Measurements from ENCODE around the gene E2F4. TPM values are rescaled to one million over a fixed set of nuclear protein-coding genes. Genes with fewer than 3 reads are reported as not detected.

Gene E2F4
- total and polyA plus RNA-seq, 9 of the 15 experiments (the other 6 are each of a cell fraction or from before 2014, with no cell fraction given): 9.7 to 139 (median 106) TPM

- in situ Hi-C loops (cut with MboI): no loop called here
- ATAC-seq (peak; percentile 97), FAIRE-seq (peak; percentile 68), DNase-seq (ENCODE audit: extremely low read depth in 1 of 4, low spot score in 3 of 4) (peak; percentile 90 to 100 (median 98))
- H2AFZ ChIP-seq (ENCODE audit: low read depth, low read length): no peak overlapping the region
- TSS peak; percentile 10 for BruUV-seq (replicated peaks)
- 70% methylated on average over 22 of the region's 50 CpGs for WGBS (ENCODE audit: insufficient coverage, low coverage, missing lambda C conversion rate)
- no peaks in the 10 kb centered on the region for H3K27me3 ChIP-seq (ENCODE audit: control insufficient read depth in 2 of 2, insufficient read depth in 2 of 2, low read length in 2 of 2)
- no peaks in the 10 kb centered on the region for H3K9me3 ChIP-seq (replicated peaks; ENCODE audit: control insufficient read depth, insufficient read depth, low read depth, low read length)
- peak overlapping the region; percentile 48 for H3K4me2 ChIP-seq (ENCODE audit: insufficient read depth, low read length)
- H3K4me1 ChIP-seq (replicated peaks in 1 of 2; ENCODE audit: control insufficient read depth in 2 of 2, insufficient read depth in 2 of 2, low read length in 2 of 2): peaks cover 28 to 41% of the 10 kb centered on the region in 2 experiments
- peak overlapping the region; percentile 43; the same call in 1 of the 3 replicates for H3K27ac ChIP-seq (ENCODE audit: extremely low read depth, low read depth, low read length)
- intact Hi-C loops (cut with micrococcal nuclease): loop anchor here (5.0 kb wide), 1 partner anchor 41 kb away; the partner anchor contains the start of gene PLEKHG4
- H3K9ac ChIP-seq (ENCODE audit: insufficient read depth in 1 of 2, low read depth in 2 of 2, low read length in 2 of 2): peak overlapping the region in 1 of 2 experiments; percentile 33; a peak in 1 of 4 replicates
- H3K9me1 ChIP-seq (ENCODE audit: control insufficient read depth, insufficient read depth, low read length): no peaks in the 10 kb centered on the region
- CTCF ChIA-PET (ENCODE audit: low intra/inter-chr PET ratio): interaction anchor here (0.6 kb wide), 1 partner anchor 209 kb away, joined by 5 read pairs; no protein-coding TSS in a partner anchor
- peaks cover 4% of the 10 kb centered on the region for H4K20me1 ChIP-seq (replicated peaks; ENCODE audit: control insufficient read depth, insufficient read depth, low read length)
- no peak overlapping the region for H3K4me3 ChIP-seq
- H3K79me2 ChIP-seq (ENCODE audit: control insufficient read depth, insufficient read depth, low read length): peaks cover 32% of the 10 kb centered on the region
- POLR2A ChIA-PET: interaction anchor here (0.6 to 4.3 kb wide), 6 partner anchors 8 to 74 kb away, joined by 3 to 31 read pairs (median 4); partner anchors contain the start of genes SLC9A5 and TMEM208
- peaks cover 86% of the 10 kb centered on the region; the same call in 2 of the 3 replicates for H3K36me3 ChIP-seq (ENCODE audit: control insufficient read depth, insufficient read depth, low read length)
- peak; percentile 86 for TF ChIP-seq ZBTB33 (CRISPR knock-in tag; IDR thresholded peaks at IDR 0.05)
- no peak for TF ChIP-seq NRF1 (conservative IDR thresholded peaks at IDR 0.05 in 1 of 2, IDR thresholded peaks at IDR 0.05 in 1 of 2)
- no peak for TF ChIP-seq NFE2 (IDR thresholded peaks at IDR 0.05; ENCODE audit: low read depth)
- peak; percentile 39 for TF ChIP-seq POLR2G (IDR thresholded peaks at IDR 0.05; ENCODE audit: low read depth, low read length)
- TF ChIP-seq SP1 (CRISPR knock-in tag; IDR thresholded peaks at IDR 0.05): 0 out of 2 replicates have a peak, but pooled peaks have one; percentile 19
- TF ChIP-seq ZEB2 (IDR thresholded peaks at IDR 0.05): no peak
- TF ChIP-seq BCOR (IDR thresholded peaks at IDR 0.05): no peak
- TF ChIP-seq PKNOX1 (IDR thresholded peaks at IDR 0.05): peak; percentile 77
- peak; percentile 69 for TF ChIP-seq HMGN3 (IDR thresholded peaks at IDR 0.05; ENCODE audit: borderline replicate concordance, extremely low read depth, insufficient read length, low read depth, low read length)
- peak; percentile 25; the same call in 1 of the 2 replicates for TF ChIP-seq RBFOX2 (IDR thresholded peaks at IDR 0.05; ENCODE audit: low read depth, low read length)
- peak; percentile 76 for TF ChIP-seq VEZF1 (CRISPR knock-in tag; IDR thresholded peaks at IDR 0.05)
- no peak for TF ChIP-seq NUFIP1 (IDR thresholded peaks at IDR 0.05; ENCODE audit: partially characterized antibody)
- TF ChIP-seq HNRNPL (IDR thresholded peaks at IDR 0.05; ENCODE audit: low read depth, low read length): 0 out of 2 replicates have a peak, but pooled peaks have one; percentile 50
- TF ChIP-seq HIVEP1 (CRISPR knock-in tag; IDR thresholded peaks at IDR 0.05): no peak
- peak; percentile 22 for TF ChIP-seq TBP (optimal IDR thresholded peaks at IDR 0.05; ENCODE audit: low read depth, low read length)
- TF ChIP-seq POLR2AphosphoS5 (IDR thresholded peaks at IDR 0.05; ENCODE audit: control insufficient read depth, insufficient read depth, low read depth, low read length): peak; percentile 43; the same call in 1 of the 2 replicates
Observed at GRCh38 chr16:67236563-67237395, 44.8 kb downstream of the E2F4 start.
